ENCODE results near the gene CALHM5.

DNA sequence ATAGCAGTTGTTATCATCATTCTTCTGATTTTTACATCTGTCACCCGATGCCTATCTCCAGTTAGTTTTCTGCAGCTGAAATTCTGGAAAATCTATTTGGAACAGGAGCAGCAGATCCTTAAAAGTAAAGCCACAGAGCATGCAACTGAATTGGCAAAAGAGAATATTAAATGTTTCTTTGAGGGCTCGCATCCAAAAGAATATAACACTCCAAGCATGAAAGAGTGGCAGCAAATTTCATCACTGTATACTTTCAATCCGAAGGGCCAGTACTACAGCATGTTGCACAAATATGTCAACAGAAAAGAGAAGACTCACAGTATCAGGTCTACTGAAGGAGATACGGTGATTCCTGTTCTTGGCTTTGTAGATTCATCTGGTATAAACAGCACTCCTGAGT, 48.1 kb upstream of the CALHM5 start:
- TF ChIP-seq CTCF (IDR thresholded peaks at IDR 0.05), result no peak
- no peak for TF ChIP-seq POLR2AphosphoS5 (IDR thresholded peaks at IDR 0.05; ENCODE audit: low read depth, low read length)
- TF ChIP-seq, protein P1, sequence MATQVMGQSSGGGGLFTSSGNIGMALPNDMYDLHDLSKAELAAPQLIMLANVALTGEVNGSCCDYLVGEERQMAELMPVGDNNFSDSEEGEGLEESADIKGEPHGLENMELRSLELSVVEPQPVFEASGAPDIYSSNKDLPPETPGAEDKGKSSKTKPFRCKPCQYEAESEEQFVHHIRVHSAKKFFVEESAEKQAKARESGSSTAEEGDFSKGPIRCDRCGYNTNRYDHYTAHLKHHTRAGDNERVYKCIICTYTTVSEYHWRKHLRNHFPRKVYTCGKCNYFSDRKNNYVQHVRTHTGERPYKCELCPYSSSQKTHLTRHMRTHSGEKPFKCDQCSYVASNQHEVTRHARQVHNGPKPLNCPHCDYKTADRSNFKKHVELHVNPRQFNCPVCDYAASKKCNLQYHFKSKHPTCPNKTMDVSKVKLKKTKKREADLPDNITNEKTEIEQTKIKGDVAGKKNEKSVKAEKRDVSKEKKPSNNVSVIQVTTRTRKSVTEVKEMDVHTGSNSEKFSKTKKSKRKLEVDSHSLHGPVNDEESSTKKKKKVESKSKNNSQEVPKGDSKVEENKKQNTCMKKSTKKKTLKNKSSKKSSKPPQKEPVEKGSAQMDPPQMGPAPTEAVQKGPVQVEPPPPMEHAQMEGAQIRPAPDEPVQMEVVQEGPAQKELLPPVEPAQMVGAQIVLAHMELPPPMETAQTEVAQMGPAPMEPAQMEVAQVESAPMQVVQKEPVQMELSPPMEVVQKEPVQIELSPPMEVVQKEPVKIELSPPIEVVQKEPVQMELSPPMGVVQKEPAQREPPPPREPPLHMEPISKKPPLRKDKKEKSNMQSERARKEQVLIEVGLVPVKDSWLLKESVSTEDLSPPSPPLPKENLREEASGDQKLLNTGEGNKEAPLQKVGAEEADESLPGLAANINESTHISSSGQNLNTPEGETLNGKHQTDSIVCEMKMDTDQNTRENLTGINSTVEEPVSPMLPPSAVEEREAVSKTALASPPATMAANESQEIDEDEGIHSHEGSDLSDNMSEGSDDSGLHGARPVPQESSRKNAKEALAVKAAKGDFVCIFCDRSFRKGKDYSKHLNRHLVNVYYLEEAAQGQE (IDR thresholded peaks at IDR 0.05; ENCODE audit: insufficient read depth in 1 of 2, low read depth in 2 of 2, low read length in 1 of 2), result no peak
- TF ChIP-seq SIN3A (IDR thresholded peaks at IDR 0.05; ENCODE audit: borderline replicate concordance, insufficient read depth, low read depth, low read length), result no peak

All from Panc1 (cell line).